Gastroesophageal sphincter (tissue), 4 donors: ENCODE data around the gene OXSR1. TPM values are rescaled to one million over a fixed set of nuclear protein-coding genes. Genes with fewer than 3 reads are reported as not detected.
"Not testable (repeated sequence)": the region's sequence is repeated elsewhere in the genome, so short reads cannot be mapped to it uniquely, and the experiment has no call there.

Experiments
- ATAC-seq: fragments of 150-250 bp; one replicate; pipeline ENCODE4 v1.9.1; 2016; ENCODE audit warnings: mild to moderate bottlenecking, moderate library complexity
- H3K27ac ChIP-seq, 4 donors: fragments of 200-600 bp; sonication (generic) in 3 of 4; 1 replicate in 3 of 4; 2 replicates in 1 of 4; pipeline ENCODE4 v1.5.1; 2016 to 2019
- H3K27me3 ChIP-seq: fragments of 200-600 bp; sonication (generic); one replicate; pipeline ENCODE4 v1.5.1; 2019
- H3K36me3 ChIP-seq, 2 donors: fragments of 200-600 bp; sonication (generic); one replicate each; pipeline ENCODE4 v1.5.1; 2019; ENCODE audit warnings: control low read depth in 1 of 2
- H3K4me1 ChIP-seq, 3 donors: fragments of 200-600 bp; sonication (generic); 1 replicate in 2 of 3; 2 replicates in 1 of 3; pipeline ENCODE4 v1.5.1; 2016 to 2019; ENCODE audit warnings: control low read depth in 2 of 3
- H3K4me3 ChIP-seq, 2 donors: fragments of 200-600 bp; sonication (generic); one replicate each; pipeline ENCODE4 v1.5.1; 2019; ENCODE audit warnings: mild to moderate bottlenecking in 1 of 2, moderate library complexity in 1 of 2
- H3K9me3 ChIP-seq, 3 donors: fragments of 200-600 bp; sonication (generic); one replicate each; pipeline ENCODE4 v1.5.1; 2017 to 2019; ENCODE audit warnings: control low read depth in 2 of 3
- CTCF ChIP-seq, 4 experiments: fragments of 200-600 bp in 2 of 4; fragments of 450-650 bp in 2 of 4; sonication (generic) in 1 of 4; IDR thresholded peaks; one replicate each; pipeline ENCODE4 v1.5.1; 2017 to 2019; ENCODE audit warnings: antibody characterized with exemption in 4 of 4, mild to moderate bottlenecking in 2 of 4, moderate library complexity in 2 of 4
- EP300 ChIP-seq: sonication (generic); formaldehyde crosslinking; IDR thresholded peaks from one replicate; pipeline ENCODE4 v1.6.1; 2017; ENCODE audit warnings: antibody characterized with exemption, mild to moderate bottlenecking
- POLR2A ChIP-seq, 2 donors: fragments of 450-650 bp; IDR thresholded peaks; one replicate each; pipeline ENCODE4 v1.6.1; 2017; ENCODE audit warnings: antibody characterized with exemption in 2 of 2, mild to moderate bottlenecking in 2 of 2, moderate library complexity in 1 of 2
- POLR2AphosphoS5 ChIP-seq: sonication (generic); formaldehyde crosslinking; IDR thresholded peaks from one replicate; pipeline ENCODE4 v1.6.1; 2017; ENCODE audit warnings: antibody characterized with exemption
- WGBS, 2 donors: methylation state at CpG; one replicate each; pipeline ENCODE4 v1.1.5; 2018; ENCODE audit warnings: low coverage in 1 of 2; 5-methylcytosine and 5-hydroxymethylcytosine counted together
- total RNA-seq, 4 donors: library from RNA; depleted of rRNA; stranded (reverse); fragments of >200 nt; gene quantifications; one replicate each; pipeline ENCODE4 v1.1.0, GENCODE V29; 2016

OXSR1 gene
- total RNA-seq, 4 donors from 2014 or later = 29.5 to 41.0 (median 34.3) TPM

DNA sequence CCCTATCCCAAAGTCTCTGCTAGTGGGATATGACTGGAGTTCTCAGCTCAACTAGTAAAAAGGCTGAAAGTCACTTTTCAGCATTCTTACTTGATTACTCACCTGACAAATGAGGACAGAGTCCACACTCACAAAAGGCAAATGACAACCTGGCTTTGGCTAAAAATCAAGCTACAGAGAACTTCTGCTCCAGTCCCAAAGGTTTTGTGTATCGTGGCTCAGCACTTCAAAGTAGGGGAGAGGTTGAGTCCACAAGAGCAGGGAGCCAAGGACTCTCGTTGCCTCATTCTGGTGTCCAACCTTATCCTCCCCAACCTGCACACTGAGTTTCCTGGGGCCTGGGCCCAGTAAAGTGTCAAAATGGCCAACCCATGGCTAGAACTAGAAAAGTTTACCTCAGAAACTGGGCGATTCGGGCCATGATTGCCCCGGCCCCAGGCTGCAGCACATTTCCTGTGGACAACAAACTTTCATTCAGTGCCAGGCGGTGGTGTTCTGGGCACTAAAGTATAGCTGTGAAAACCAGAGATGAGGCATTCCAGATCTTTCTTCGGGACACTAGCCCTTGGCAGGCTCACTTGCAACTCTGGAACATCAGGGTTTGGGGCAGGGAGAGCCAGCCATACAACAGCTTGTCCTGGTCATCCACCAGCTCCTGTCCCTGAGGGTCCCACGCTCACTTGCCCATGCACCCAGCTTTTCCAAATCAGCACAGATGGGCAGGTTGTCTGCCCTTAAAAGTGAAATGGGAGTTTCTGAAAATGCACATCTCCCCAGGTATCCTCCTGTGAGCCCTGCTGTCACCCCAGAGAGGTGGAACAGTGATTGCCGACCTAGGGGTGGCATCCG is 31.6 kb upstream of the OXSR1 start:
- no peak overlapping the region for H3K4me3 ChIP-seq
- no peaks in the 10 kb centered on the region for H3K9me3 ChIP-seq
- peaks cover 0 to 48% (median 12%) of the 10 kb centered on the region in 3 donors for H3K4me1 ChIP-seq
- peaks cover 0 to 67% of the 10 kb centered on the region in 2 donors for H3K36me3 ChIP-seq
- no peak overlapping the region for H3K27ac ChIP-seq
- H3K27me3 ChIP-seq = no peaks in the 10 kb centered on the region
- TF ChIP-seq EP300 (no peak), POLR2A (IDR thresholded peaks at IDR 0.05) (no peak), CTCF (IDR thresholded peaks at IDR 0.05) (no peak), POLR2AphosphoS5 (no peak)
- WGBS, 2 donors = 82% methylated on average over 6 to 9 of the region's 10 CpGs
- ATAC-seq = no peak

DNA sequence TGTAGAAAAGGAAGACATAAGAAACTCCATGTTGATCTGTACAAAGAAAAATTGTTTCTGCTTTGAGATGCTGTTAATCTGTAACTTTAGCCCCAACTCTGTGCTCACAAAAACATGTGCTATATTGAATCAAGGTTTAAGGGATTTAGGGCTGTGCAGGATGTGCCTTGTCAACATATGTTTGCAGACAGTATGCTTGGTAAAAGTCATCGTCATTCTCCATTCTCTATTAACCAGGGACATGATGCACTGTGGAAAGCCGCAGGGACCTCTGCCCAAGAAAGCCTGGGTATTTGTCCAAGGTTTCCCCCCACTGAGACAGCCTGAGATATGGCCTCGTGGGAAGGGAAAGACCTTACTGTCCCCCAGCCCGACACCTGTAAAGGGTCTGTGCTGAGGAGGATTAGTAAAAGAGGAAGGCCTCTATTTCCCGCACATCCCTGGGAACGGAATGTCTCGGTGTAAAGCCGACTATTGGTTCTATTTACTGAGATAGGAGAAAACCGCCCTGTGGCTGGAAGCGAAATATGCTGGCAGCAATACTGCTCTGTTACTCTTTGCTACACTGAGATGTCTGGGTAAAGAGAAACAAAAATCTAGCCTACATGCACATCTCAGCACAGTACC is 30.7 kb upstream of the OXSR1 start:
- not testable (repeated sequence) for H3K4me3 ChIP-seq, H3K9me3 ChIP-seq, H3K27ac ChIP-seq, ATAC-seq, H3K27me3 ChIP-seq
- WGBS, 2 donors = 83 to 100% methylated on average over 1 to 6 of the region's 10 CpGs
- Histone ChIP-seq H3K4me1 (peaks cover 2 to 56% (median 17%) of the 10 kb centered on the region in 3 donors), H3K36me3 (peaks cover 0 to 58% of the 10 kb centered on the region in 2 donors)

GRCh38 chr3:38135621-38136277 is 29.6 kb upstream of the OXSR1 start:
- Histone ChIP-seq H3K36me3 (peaks cover 0 to 53% of the 10 kb centered on the region in 2 donors), H3K4me1 (peaks cover 5 to 67% (median 21%) of the 10 kb centered on the region in 3 donors), H3K27ac (peak overlapping the region in 3 of 4 donors; percentile 87 to 94 (median 89)), H3K4me3 (peak overlapping the region; percentile 79 to 96)
- 67 to 74% methylated on average over 4 to 7 of the region's 10 CpGs for WGBS, 2 donors
- not testable (repeated sequence) for H3K27me3 ChIP-seq, ATAC-seq, H3K9me3 ChIP-seq

GRCh38 chr3:38136393-38136776 is 29.0 kb upstream of the OXSR1 start:
- peaks cover 0 to 53% of the 10 kb centered on the region in 2 donors for H3K36me3 ChIP-seq
- no peaks in the 10 kb centered on the region for H3K9me3 ChIP-seq
- WGBS, 2 donors = 0% methylated on average over 1 to 2 of the region's 20 CpGs
- TF ChIP-seq POLR2AphosphoS5 (no peak), EP300 (no peak), POLR2A (IDR thresholded peaks at IDR 0.05) (no peak), CTCF (IDR thresholded peaks at IDR 0.05) (no peak)
- no peak for ATAC-seq
- H3K27ac ChIP-seq = peak overlapping the region; percentile 19 to 94 (median 88)
- H3K4me1 ChIP-seq = peaks cover 5 to 68% (median 21%) of the 10 kb centered on the region in 3 donors
- no peaks in the 10 kb centered on the region for H3K27me3 ChIP-seq
- peak overlapping the region; percentile 79 to 96 for H3K4me3 ChIP-seq

DNA sequence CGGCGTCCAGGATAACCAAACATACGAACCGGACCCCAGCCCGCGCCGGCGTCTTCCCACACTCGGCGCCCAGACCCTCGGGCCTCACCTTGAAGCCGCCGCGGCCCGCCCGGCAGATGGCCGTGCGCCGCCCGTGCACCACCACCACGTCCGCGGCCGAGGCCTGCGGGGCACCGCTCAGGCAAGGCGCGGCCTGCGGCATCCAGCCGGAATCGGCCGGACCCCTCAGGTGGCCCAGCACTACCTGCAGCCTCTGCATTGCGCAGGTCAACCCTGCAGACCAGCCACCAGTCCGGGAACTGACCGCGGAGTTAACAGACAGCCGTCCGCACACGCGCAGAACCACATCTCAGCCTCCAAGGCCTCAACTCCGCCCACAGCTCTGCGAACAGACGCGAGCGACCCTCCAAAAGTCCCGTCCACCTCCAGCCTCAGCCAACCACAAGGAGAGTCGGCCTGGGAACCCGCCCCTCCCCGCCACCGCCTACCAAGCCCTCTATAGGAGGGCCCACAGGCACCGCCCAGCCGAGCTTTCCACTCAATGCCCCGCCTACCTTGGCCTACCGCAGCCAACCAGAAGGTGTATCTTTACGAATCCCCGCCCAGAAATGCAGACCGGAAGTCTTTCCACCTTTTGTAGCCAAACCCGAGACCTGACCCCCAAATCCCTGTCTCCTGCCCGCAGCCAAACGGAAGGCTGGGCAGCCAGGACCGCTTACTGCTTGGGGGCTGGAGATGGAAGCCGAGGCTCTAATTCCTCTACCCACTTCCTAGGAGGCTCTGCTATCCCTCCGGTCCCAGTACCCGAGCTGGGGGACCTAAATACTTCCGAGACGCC is 28.3 kb upstream of the OXSR1 start, which contains the start of gene ACAA1:
ACAA1 (minus strand) TSS at position 351 of the 838 bp plus-strand sequence; CDS start at position 259, 92 bp downstream.
- WGBS, 2 donors = 0 to 2% methylated on average over 8 to 15 of the region's 66 CpGs
- H3K4me1 ChIP-seq = peaks cover 5 to 64% (median 21%) of the 10 kb centered on the region in 3 donors
- peak within 1 kb of the TSS; percentile 79 to 96 for H3K4me3 ChIP-seq
- H3K36me3 ChIP-seq = peaks cover 0 to 53% of the 10 kb centered on the region in 2 donors
- TF ChIP-seq POLR2A (IDR thresholded peaks at IDR 0.05) (peak; percentile 68 to 70), CTCF (IDR thresholded peaks at IDR 0.05) (peak in 1 of 4 experiments; percentile 32), POLR2AphosphoS5 (peak; percentile 94), EP300 (no peak)
- H3K9me3 ChIP-seq = no peaks in the 10 kb centered on the region
- peak; percentile 98 for ATAC-seq
- H3K27ac ChIP-seq = peak within 1 kb of the TSS; percentile 87 to 96 (median 93)
- no peaks in the 10 kb centered on the region for H3K27me3 ChIP-seq
